K562 (cell line): Measurements from ENCODE around the gene TCF3. TPM values are rescaled to one million over a fixed set of nuclear protein-coding genes. Genes with fewer than 3 reads are reported as not detected.

Source experiments
- ATAC-seq: fragments of 200-7000 bp; cut with Tn5 transposase; 3 replicates; pipeline ENCODE4 v1.9.1; 2020; ENCODE audit warnings: moderate library complexity
- BruUV-seq: library from RNA; stranded (reverse); fragments of 400-500 nt; replicated peaks from 2 replicates; lab custom pipeline; 2021; lab: Mats Ljungman, UMichigan
- CTCF ChIA-PET: fragments of 300-600 bp; formaldehyde crosslinking; extraction: SDS; loops from one replicate; lab custom pipeline; 2021; ENCODE audit warnings: low intra/inter-chr PET ratio; lab: Yijun Ruan, JAX
- POLR2A ChIA-PET: fragments of 300-600, 350-650 bp; sonication (Branson Sonifier 250); formaldehyde crosslinking; extraction: SDS; loops from one replicate; lab custom pipeline; 2021; ENCODE audit warnings: antibody characterized with exemption, inconsistent platforms; lab: Yijun Ruan, JAX
- DNase-seq, 4 experiments: peaks; one replicate each; pipeline versions ENCODE4 v3.0.0 to v3.0.0-alpha.2; 2011 to 2018; ENCODE audit warnings: low spot score in 3 of 4, mixed read lengths in 3 of 4; ENCODE audit errors: extremely low read depth in 1 of 4
- FAIRE-seq: peaks from 2 replicates; lab custom pipeline; 2011; peaks lifted over from hg19 to GRCh38; lab: Jason Lieb, UNC
- H2AFZ ChIP-seq: 2 replicates; pipeline ENCODE4 v1.6.0; 2011; ENCODE audit warnings: low read depth, low read length, control low read depth, inconsistent platforms
- H3K27ac ChIP-seq: fragments of 200-600 bp; 3 replicates; pipeline ENCODE4 v1.8.0; 2011; ENCODE audit warnings: low read depth, mild to moderate bottlenecking, control low read depth, inconsistent platforms, low read length, moderate library complexity, mixed read lengths; ENCODE audit errors: extremely low read depth
- H3K27me3 ChIP-seq, 2 experiments: fragments of 300-600 bp in 1 of 2; 2 replicates in 1 of 2; 3 replicates in 1 of 2; pipeline versions ENCODE4 v1.6.0 to v1.8.0; 2011; ENCODE audit warnings: inconsistent platforms in 2 of 2, low read length in 2 of 2, mild to moderate bottlenecking in 1 of 2, mixed read lengths in 1 of 2, moderate library complexity in 1 of 2; ENCODE audit not compliant: control insufficient read depth in 2 of 2, insufficient read depth in 2 of 2
- H3K36me3 ChIP-seq: fragments of 300-600 bp; 3 replicates; pipeline ENCODE4 v1.8.0; 2011; ENCODE audit warnings: mild to moderate bottlenecking, low read length, inconsistent platforms; ENCODE audit not compliant: control insufficient read depth, insufficient read depth
- H3K4me1 ChIP-seq, 2 experiments: fragments of 200-600 bp in 1 of 2; replicated peaks in 1 of 2; 2 replicates in 1 of 2; 3 replicates in 1 of 2; pipeline versions ENCODE4 v1.5.1 to v1.8.0; 2011; ENCODE audit warnings: inconsistent platforms in 2 of 2, low read length in 2 of 2, mild to moderate bottlenecking in 1 of 2, mixed read lengths in 1 of 2, moderate library complexity in 1 of 2; ENCODE audit not compliant: control insufficient read depth in 2 of 2, insufficient read depth in 2 of 2
- H3K4me2 ChIP-seq: 2 replicates; pipeline ENCODE4 v1.6.1; 2011; ENCODE audit warnings: low read length, control low read depth, inconsistent platforms, mixed read lengths; ENCODE audit not compliant: insufficient read depth
- H3K4me3 ChIP-seq: fragments of 200-600 bp; sonication (generic), shearing (Covaris generic); 2 replicates; pipeline ENCODE4 v1.5.1; 2016; ENCODE audit warnings: control low read depth, inconsistent platforms
- H3K79me2 ChIP-seq: fragments of 200-600 bp; 3 replicates; pipeline ENCODE4 v1.8.0; 2011; ENCODE audit warnings: low read length, inconsistent platforms; ENCODE audit not compliant: control insufficient read depth, insufficient read depth
- H3K9ac ChIP-seq, 2 experiments: 2 replicates each; pipeline versions ENCODE4 v1.6.0 to v1.6.1; 2011; ENCODE audit warnings: low read depth in 2 of 2, low read length in 2 of 2, control low read depth in 1 of 2, inconsistent platforms in 1 of 2, mild to moderate bottlenecking in 1 of 2, mixed read lengths in 1 of 2; ENCODE audit not compliant: insufficient read depth in 1 of 2
- H3K9me1 ChIP-seq: one replicate; pipeline ENCODE4 v1.6.0; 2011; ENCODE audit warnings: inconsistent platforms, mild to moderate bottlenecking, low read length, moderate library complexity; ENCODE audit not compliant: control insufficient read depth, insufficient read depth
- H3K9me3 ChIP-seq: replicated peaks from 2 replicates; pipeline ENCODE4 v1.5.1; 2011; ENCODE audit warnings: low read depth, low read length, inconsistent platforms; ENCODE audit not compliant: control insufficient read depth, insufficient read depth
- H4K20me1 ChIP-seq: replicated peaks from 2 replicates; pipeline ENCODE4 v1.6.1; 2011; ENCODE audit warnings: low read length, inconsistent platforms, mixed read lengths; ENCODE audit not compliant: control insufficient read depth, insufficient read depth
- DIDO1 ChIP-seq: fragments of 450-650 bp; IDR thresholded peaks from 2 replicates; pipeline ENCODE4 v1.6.1; 2016; ENCODE audit warnings: low read depth, missing biosample characterization, missing genetic modification characterization
- KLF10 ChIP-seq: fragments of 250-450 bp; sonication (Bioruptor Pico); IDR thresholded peaks from 2 replicates; pipeline ENCODE4 v1.6.1; 2021; ENCODE audit warnings: matching md5 sums
- NCOA6 ChIP-seq: fragments of 450-650 bp; IDR thresholded peaks from 2 replicates; pipeline ENCODE4 v1.6.1; 2017; ENCODE audit warnings: mild to moderate bottlenecking
- NFIX ChIP-seq: fragments of 250-450 bp; sonication (Bioruptor Pico); IDR thresholded peaks from 2 replicates; pipeline ENCODE4 v1.4.0; 2020; ENCODE audit warnings: low read depth, mild to moderate bottlenecking, moderate library complexity
- NUFIP1 ChIP-seq: fragments of 450-650 bp; IDR thresholded peaks from 2 replicates; pipeline ENCODE4 v1.6.1; 2018; ENCODE audit not compliant: partially characterized antibody
- SAFB ChIP-seq: fragments of 200-400 bp; formaldehyde crosslinking; IDR thresholded peaks from 2 replicates; pipeline ENCODE4 v1.6.1; 2017; ENCODE audit warnings: low read depth, low read length, borderline replicate concordance
- SOX6 ChIP-seq: fragments of 450-650 bp; IDR thresholded peaks from 2 replicates; pipeline ENCODE4 v1.6.1; 2014; ENCODE audit warnings: mild to moderate bottlenecking
- TBL1XR1 ChIP-seq, 2 experiments: IDR thresholded peaks; 2 replicates each; pipeline ENCODE4 v1.6.1; 2012; ENCODE audit warnings: improper control_type of control experiment in 2 of 2, low read length in 2 of 2, mild to moderate bottlenecking in 1 of 2
- ZEB2 ChIP-seq: fragments of 450-650 bp; IDR thresholded peaks from 2 replicates; pipeline ENCODE4 v1.6.1; 2016
- ZNF408 ChIP-seq: fragments of 250-450 bp; sonication (Bioruptor Pico); IDR thresholded peaks from 2 replicates; pipeline ENCODE4 v1.4.0; 2020; ENCODE audit warnings: low read depth, mild to moderate bottlenecking, moderate library complexity
- ZNF830 ChIP-seq: fragments of 250-450 bp; sonication (Bioruptor Pico); IDR thresholded peaks from 2 replicates; pipeline ENCODE4 v1.5.0; 2021; ENCODE audit warnings: mild to moderate bottlenecking
- WGBS: fragments of 100-300 bp; shearing (Covaris generic); methylation state at CpG from one replicate; pipeline ENCODE4 v1.1.6; 2016; ENCODE audit warnings: low coverage, mixed read lengths; ENCODE audit not compliant: insufficient coverage; ENCODE audit errors: missing lambda C conversion rate; 5-methylcytosine and 5-hydroxymethylcytosine counted together
- in situ Hi-C: fragments of 300-500 bp; cut with MboI; formaldehyde crosslinking; loops from 4 replicates; pipeline ENCODE4 v1.15.0; 2018; ENCODE audit warnings: inconsistent platforms, mixed read lengths
- intact Hi-C: fragments of 100-400 bp; cut with micrococcal nuclease; formaldehyde crosslinking; loops from 2 replicates; pipeline ENCODE4 v1.14.2; 2022
- polyA plus RNA-seq, 8 experiments: library from polyadenylated mRNA; depleted of rRNA in 4 of 8; stranded (reverse) in 5 of 8; unstranded in 3 of 8; fragments of >200 nt; fragmentation: Nextera tagmentation in 2 of 8; fragmentation: Illumina TruSeq in 1 of 8; extraction: Ambion mirVana in 2 of 8; extraction: Trizol in 1 of 8; gene quantifications; 2 replicates each; pipeline versions ENCODE4 v1.2.1 to v1.2.3, GENCODE V29; 2011 to 2014; ENCODE audit warnings: inconsistent platforms in 1 of 8, missing spikeins in 1 of 8
- total RNA-seq, 7 experiments: library from RNA; depleted of rRNA in 6 of 7; stranded (reverse); fragments of >200 nt in 6 of 7; fragmentation: Illumina TruSeq in 2 of 7; extraction: Trizol in 2 of 7; gene quantifications; 2 replicates each; pipeline versions ENCODE4 v1.2.1 to v1.2.3, GENCODE V29; 2011 to 2021; ENCODE audit warnings: low replicate concordance in 1 of 7
- TF ChIP-seq, protein P1 (sequence below): sonication (generic); formaldehyde crosslinking; IDR thresholded peaks from 2 replicates; pipeline ENCODE4 v1.9.0; 2022; ENCODE audit warnings: mild to moderate bottlenecking, missing genetic modification reagents
- TF ChIP-seq, protein P2 (sequence below): fragments of 250-450 bp; sonication (Bioruptor Pico); IDR thresholded peaks from 2 replicates; pipeline ENCODE4 v1.8.0; 2021; ENCODE audit warnings: moderate library complexity, mild to moderate bottlenecking, inconsistent platforms
- TF ChIP-seq, protein P3 (sequence below): sonication (generic); formaldehyde crosslinking; IDR thresholded peaks from 2 replicates; pipeline ENCODE4 v1.8.0; 2023; ENCODE audit warnings: missing genetic modification reagents, mild to moderate bottlenecking, borderline replicate concordance

The TCF3 gene
- total and polyA plus RNA-seq, 9 of the 15 experiments (the other 6 are each of a cell fraction or from before 2014, with no cell fraction given) = 5.6 to 259 (median 84.0) TPM

DNA sequence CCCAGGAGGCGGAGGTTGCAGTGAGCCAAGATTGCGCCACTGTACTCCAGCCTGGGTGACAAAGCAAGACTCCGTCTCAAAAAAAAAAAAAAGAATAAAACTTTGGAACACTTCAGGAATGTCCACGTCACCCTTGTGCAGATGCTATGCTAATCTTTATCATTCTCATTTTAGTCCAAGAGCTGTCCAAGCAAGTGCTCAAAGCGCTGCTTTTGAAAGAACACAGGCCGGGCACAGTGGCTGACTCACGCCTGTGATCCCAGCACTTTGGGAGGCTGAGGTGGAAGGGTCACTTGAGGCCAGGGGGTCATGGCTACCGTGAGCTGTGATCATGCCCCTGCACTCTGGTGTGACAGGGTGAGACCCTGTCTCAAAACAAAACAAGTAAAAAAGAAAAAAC, 36.0 kb downstream of the TCF3 start:
- Histone ChIP-seq H3K27ac (no peak overlapping the region), H3K4me2 (no peak overlapping the region)
- POLR2A ChIA-PET = interaction anchor here (0.6 to 1.3 kb wide), 3 partner anchors 16 to 115 kb away, joined by 3 to 4 read pairs (median 3); no protein-coding TSS in a partner anchor

More for the DNA sequence above, 36.0 kb downstream of the TCF3 start:
- ATAC-seq = no peak
- WGBS = 80% methylated on average over 8 of the region's 8 CpGs
- H3K79me2 ChIP-seq = no peaks in the 10 kb centered on the region; the same call in 2 of the 3 replicates
- peaks cover 94% of the 10 kb centered on the region for H3K36me3 ChIP-seq
- no peak for DNase-seq
- no peak overlapping the region for H2AFZ ChIP-seq
- H3K9ac ChIP-seq = no peak overlapping the region
- TF ChIP-seq NFIX (no peak), ZEB2 (no peak), SOX6 (no peak), ZNF408 (CRISPR knock-in tag) (no peak), NUFIP1 (no peak), TBL1XR1 (IDR thresholded peaks at IDR 0.05; ENCODE audit: low read length in 2 of 2) (no peak), ZNF830 (no peak), NCOA6 (no peak), KLF10 (CRISPR knock-in tag) (no peak), SAFB (no peak), DIDO1 (tag) (no peak)
- TF ChIP-seq, protein P1, sequence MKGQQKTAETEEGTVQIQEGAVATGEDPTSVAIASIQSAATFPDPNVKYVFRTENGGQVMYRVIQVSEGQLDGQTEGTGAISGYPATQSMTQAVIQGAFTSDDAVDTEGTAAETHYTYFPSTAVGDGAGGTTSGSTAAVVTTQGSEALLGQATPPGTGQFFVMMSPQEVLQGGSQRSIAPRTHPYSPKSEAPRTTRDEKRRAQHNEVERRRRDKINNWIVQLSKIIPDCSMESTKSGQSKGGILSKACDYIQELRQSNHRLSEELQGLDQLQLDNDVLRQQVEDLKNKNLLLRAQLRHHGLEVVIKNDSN (CRISPR knock-in tag) = no peak
- TF ChIP-seq, protein P2, sequence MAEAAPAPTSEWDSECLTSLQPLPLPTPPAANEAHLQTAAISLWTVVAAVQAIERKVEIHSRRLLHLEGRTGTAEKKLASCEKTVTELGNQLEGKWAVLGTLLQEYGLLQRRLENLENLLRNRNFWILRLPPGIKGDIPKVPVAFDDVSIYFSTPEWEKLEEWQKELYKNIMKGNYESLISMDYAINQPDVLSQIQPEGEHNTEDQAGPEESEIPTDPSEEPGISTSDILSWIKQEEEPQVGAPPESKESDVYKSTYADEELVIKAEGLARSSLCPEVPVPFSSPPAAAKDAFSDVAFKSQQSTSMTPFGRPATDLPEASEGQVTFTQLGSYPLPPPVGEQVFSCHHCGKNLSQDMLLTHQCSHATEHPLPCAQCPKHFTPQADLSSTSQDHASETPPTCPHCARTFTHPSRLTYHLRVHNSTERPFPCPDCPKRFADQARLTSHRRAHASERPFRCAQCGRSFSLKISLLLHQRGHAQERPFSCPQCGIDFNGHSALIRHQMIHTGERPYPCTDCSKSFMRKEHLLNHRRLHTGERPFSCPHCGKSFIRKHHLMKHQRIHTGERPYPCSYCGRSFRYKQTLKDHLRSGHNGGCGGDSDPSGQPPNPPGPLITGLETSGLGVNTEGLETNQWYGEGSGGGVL (CRISPR knock-in tag) = no peak
- TF ChIP-seq, protein P3, sequence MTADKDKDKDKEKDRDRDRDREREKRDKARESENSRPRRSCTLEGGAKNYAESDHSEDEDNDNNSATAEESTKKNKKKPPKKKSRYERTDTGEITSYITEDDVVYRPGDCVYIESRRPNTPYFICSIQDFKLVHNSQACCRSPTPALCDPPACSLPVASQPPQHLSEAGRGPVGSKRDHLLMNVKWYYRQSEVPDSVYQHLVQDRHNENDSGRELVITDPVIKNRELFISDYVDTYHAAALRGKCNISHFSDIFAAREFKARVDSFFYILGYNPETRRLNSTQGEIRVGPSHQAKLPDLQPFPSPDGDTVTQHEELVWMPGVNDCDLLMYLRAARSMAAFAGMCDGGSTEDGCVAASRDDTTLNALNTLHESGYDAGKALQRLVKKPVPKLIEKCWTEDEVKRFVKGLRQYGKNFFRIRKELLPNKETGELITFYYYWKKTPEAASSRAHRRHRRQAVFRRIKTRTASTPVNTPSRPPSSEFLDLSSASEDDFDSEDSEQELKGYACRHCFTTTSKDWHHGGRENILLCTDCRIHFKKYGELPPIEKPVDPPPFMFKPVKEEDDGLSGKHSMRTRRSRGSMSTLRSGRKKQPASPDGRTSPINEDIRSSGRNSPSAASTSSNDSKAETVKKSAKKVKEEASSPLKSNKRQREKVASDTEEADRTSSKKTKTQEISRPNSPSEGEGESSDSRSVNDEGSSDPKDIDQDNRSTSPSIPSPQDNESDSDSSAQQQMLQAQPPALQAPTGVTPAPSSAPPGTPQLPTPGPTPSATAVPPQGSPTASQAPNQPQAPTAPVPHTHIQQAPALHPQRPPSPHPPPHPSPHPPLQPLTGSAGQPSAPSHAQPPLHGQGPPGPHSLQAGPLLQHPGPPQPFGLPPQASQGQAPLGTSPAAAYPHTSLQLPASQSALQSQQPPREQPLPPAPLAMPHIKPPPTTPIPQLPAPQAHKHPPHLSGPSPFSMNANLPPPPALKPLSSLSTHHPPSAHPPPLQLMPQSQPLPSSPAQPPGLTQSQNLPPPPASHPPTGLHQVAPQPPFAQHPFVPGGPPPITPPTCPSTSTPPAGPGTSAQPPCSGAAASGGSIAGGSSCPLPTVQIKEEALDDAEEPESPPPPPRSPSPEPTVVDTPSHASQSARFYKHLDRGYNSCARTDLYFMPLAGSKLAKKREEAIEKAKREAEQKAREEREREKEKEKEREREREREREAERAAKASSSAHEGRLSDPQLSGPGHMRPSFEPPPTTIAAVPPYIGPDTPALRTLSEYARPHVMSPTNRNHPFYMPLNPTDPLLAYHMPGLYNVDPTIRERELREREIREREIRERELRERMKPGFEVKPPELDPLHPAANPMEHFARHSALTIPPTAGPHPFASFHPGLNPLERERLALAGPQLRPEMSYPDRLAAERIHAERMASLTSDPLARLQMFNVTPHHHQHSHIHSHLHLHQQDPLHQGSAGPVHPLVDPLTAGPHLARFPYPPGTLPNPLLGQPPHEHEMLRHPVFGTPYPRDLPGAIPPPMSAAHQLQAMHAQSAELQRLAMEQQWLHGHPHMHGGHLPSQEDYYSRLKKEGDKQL (CRISPR knock-in tag) = no peak
- TF ChIP-seq, all 486 proteins: peak for 0
- no peaks in the 10 kb centered on the region for H3K9me3 ChIP-seq
- no peak overlapping the region for H3K4me3 ChIP-seq
- in situ Hi-C loops (no loop called here), intact Hi-C loops (no loop called here)
- H3K9me1 ChIP-seq = no peaks in the 10 kb centered on the region
- no peaks in the 10 kb centered on the region for H3K27me3 ChIP-seq
- BruUV-seq = no TSS peak
- FAIRE-seq = no peak
- H3K4me1 ChIP-seq = peaks cover 0 to 57% of the 10 kb centered on the region in 2 experiments; a peak in 2 of 5 replicates
- no peaks in the 10 kb centered on the region for H4K20me1 ChIP-seq
- CTCF ChIA-PET = no interaction called here
